GM18508 (cell line): ENCODE results near the gene LARP1B.
"Not testable (repeated sequence)": the region's sequence is repeated elsewhere in the genome, so short reads cannot be mapped to it uniquely, and the experiment has no call there.

ENCODE experiments used
- ATAC-seq: cut with Tn5 transposase; IDR thresholded peaks from one replicate; pipeline ENCODE4 v1.9.1; 2021; ENCODE audit warnings: moderate number of reproducible peaks; ENCODE audit not compliant: insufficient read depth, unreplicated experiment

The LARP1B gene

DNA sequence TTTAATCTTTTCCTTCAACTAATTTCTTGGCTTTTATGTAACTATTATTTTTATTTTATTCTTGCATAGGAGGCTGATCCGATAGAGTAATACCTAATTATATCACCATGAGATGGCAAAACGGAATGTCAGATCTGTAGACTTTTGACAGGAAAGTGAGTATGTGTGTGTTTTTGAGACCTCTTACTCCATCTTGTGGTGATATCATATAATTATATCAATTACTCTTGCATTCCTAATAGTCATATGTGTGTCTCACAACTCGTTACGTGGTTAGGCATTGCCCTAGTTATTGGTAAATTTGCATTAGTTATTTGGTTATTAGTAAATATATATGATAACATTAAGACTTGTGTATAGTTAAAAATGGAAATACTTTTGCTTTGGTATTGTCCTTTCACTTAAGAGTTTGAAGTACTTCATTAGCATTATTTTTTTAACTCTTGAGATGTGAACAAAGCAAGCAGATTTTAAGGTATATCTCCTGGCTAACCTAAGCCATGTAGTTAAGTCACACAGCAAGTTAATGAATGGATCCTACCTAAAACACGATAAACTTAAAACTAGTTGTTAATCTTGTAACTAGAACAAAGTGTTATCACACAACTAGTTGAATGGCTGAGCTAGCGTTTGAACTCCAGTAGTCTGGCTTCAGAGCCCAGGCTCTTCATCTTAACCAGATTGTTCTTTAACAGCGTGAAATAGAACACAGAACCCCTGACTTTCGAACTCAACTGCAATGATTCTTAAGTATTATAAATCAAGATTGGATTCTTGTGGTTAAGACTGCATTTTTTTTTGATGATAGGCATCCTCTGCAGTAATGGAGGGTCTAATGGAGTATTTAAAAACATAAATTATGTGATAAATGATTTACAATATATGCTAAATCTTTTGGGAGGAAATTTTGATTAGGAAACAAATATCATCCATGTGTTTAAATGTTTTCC lies 159.4 kb downstream of the LARP1B start:
- peak; percentile 61 for ATAC-seq

DNA sequence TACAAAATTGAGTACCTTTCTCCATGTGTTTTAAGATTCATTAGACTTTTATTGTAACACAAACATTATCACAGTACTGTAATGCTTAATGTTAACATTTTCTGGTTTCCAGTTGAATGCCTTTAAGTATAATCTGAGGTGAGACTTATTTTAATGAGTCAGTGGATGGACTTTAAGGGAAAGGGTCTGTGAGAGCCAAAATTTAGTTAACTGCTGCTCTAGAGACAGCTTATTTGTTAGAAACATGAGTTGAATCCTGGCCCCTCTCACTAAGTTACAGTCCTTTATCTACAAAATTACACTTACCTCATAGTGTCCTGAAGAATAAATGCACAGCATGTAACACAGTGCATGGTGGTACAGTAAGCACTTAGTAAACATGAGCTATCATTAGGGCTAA lies 160.5 kb downstream of the LARP1B start:
- no peak for ATAC-seq

DNA sequence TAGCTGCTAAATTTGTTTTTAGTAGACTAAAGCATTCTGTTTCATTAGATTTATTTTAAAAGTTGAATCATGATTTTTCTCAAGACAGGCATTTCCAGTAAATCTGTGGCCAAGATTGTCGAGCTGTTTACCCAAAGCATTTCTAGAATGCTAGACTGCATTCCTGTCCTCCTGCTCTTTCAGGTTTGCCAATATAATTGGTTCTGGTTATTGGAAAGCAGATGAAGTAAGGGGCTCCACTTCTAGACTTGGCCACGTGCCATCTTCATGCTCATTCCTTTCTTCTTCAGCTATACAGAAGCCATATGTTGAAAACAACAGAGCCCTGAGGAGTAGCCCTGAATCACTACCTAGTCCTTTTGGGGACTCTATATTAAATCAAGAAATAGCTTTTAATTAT lies 164.0 kb downstream of the LARP1B start:
- ATAC-seq = no peak

DNA sequence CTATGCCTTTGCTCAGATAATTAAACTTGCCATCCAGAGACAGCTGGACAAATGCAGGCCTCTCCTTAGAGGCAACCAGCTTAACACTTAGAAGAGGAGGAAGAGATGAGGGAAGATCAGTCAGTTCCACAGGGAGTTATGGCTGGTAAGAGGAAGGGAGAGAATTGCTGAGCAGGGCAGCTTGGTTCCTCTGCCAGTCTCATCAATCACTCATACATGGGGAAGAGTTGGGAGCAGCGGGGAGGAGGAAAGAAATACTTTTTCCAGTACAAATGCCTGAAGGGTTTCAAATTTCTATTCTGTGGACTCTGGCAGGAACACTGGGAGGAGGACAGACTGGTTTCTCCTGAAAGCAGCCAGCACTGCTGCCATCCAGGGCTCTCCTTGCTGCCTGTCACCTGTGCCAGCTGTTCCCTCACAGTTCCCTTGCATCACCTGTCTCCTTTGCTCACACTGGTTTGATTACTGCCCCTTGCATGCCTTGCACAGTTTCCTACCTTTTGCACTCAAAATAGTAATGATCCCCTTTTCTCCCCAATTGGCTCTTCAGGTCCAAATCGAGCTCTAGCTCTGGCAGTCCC lies 167.0 kb downstream of the LARP1B start:
- ATAC-seq = no peak

DNA sequence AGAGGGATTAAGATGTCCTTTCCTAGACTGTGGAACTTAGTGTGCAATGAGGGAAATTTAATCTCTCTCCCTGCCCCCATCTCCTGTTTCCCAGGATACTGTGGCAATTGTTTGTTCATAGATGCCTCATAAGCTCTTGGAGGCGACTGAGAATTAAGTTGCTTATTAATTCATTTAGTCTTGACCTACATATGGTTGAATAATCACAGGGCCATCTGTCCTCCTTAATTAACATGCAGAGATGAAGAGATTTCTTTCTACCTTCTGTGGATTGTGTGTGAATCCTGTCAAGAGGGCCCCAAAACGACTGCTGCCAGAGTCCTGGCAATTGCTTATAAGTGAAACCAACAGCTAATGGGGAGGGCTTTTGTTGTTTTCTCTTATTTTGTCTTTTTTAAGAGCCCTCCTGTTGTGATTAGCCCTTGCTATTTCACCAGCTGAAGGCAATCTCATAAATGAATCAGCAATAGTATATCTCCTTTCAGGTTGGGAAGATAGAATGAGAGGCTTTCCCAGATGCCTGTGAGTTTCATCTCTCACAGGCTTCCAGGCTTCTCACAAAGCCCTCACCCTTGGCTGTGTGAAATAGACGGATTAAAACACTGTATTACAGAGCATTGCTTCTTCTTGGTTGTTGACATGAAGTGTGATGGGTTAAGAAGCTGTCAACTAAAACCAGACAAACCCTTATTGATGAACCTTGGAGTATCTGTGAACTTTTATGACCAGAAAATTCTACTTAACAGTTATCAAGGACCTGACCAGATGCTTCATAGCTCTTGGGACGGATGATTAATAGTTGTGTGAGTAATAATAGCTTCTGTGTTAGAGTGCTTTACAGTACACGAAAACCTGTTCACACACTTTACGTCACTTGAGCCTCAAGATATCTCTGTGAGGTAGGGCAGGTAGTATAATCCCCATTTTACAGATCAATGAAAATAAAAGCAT lies 168.0 kb downstream of the LARP1B start:
- no peak for ATAC-seq

DNA sequence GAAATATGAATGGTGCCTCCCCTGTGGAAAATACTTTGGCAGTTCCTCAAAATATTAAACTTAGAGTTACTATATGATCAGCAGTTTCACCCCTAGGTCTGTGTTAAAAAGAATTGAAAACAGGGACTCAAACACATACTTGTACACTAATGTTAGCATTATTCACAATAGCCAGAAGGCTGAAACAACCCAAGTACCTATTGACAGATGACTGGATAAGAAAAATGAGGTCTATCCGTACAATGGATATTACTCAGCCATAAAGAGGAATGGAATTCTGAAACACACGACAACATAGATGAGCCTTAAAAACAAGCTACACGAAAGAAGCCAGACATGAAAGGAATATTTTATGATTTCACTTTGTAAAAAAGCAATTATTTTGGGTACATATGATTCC lies 171.6 kb downstream of the LARP1B start:
- no peak for ATAC-seq

DNA sequence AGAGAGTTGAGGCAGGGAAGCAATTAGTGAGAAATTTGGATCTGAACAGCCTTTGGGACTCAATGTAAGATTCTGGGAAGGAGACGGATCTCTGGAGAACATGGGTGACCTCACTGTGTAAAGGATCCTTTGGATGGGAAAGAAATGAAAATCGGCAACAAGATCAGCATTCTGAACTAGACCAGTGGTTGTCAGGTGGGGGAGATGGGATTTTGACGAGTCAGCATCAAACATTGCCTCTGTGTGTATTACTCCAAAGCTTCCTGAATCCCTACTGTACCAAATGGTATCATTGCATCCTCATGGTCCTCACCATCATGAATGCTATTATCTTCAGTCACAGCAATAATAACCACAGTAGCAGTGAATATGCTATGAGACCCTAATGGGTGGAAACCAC lies 173.7 kb downstream of the LARP1B start:
- no peak for ATAC-seq

DNA sequence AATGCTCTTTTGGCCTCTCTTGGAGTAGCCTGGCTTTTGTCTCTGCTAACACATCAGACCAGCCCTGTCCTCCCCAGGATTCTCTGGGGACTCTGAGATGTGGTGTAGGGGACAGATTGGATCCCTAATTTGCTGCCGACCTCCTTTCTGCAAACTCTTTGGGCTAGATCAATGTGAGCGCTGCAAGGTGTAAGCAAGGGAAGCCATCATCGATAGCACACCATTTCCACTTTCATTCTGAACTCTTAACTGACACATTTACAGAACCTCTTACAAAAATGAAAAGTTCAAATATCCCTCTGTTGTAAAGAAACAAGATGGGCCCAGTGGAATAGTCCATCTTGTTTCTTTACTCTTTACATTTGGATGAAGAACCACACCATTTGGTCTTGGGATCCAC lies 179.9 kb downstream of the LARP1B start:
- no peak for ATAC-seq

DNA sequence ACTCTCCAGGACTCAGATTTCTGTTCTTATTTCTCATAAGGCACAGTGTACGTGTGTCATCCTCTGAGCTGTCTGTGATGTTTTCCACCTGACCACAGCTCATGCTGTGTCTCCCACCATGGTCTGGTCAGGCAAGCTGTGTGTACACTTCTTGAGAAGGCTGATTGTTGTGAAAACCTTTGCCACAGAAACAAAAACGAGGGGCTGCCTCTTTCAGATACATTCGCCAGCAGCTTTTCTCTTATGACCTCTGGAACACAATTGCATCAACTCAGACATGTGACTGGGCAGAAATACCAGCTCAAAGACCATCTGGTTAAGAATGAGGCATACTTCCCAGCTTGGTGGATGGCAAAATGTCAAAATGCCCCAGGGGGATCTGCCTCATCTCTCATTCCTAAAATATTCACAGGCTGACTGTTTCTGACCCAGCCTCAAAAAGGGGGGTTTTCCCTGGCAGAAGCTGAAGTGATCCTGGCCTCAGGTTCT lies 180.4 kb downstream of the LARP1B start:
- no peak for ATAC-seq

DNA sequence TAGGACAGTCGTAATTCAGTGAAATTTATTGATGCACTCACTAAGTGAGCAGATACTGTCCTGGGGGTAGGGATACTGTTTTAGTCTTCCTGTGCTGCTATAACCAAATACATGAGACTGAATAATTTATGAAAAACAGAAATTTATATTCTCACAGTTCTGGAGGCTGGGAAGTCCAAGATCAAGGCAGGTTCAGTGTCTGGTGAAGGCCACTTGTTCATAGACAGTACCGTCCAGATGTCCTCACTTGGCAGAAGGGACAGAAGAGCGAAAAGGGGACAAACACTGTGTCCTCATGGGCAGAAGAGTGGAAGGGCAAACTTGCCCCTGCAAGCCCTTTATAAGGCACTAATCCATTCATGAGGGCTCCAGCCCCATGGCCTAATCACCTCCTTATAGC lies 180.9 kb downstream of the LARP1B start:
- ATAC-seq = no peak

DNA sequence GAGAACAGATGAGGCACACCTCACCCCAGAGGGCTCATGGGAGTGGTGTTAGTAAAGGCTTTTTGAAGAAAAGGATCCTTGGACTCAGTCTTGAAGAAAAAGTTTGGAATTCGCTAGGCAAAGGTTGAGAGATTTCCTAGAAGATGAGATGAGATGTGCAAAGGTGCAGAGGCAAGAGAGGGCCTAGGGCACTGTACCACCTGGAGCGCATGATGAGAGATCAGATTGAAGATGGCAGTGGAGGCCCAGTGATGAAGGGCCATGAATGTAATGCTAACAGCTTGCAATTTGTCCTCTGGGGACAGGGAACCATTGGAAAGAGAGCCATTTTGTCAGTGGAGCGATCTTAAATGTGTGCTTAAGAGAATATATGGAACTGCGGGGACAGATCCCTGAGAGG lies 181.5 kb downstream of the LARP1B start:
- no peak for ATAC-seq

DNA sequence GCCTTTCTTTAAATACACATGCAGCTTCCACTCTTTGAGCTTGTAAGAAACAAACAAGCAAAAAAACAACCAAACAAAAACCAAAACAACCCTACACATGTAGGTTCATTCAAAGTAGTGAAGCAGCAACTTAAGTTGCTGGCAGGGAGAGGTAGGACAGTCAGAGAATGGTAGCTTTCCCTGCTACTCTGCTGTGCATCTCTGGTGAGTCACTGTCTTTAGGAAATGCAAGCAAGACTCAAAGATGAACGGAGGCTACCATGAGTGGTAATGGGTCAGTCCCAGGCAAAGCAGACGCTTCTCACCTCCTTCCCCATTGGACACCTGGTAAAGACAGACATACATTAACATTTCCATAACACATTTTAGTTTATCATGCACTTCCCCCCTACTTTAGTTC lies 183.3 kb downstream of the LARP1B start:
- no peak for ATAC-seq

DNA sequence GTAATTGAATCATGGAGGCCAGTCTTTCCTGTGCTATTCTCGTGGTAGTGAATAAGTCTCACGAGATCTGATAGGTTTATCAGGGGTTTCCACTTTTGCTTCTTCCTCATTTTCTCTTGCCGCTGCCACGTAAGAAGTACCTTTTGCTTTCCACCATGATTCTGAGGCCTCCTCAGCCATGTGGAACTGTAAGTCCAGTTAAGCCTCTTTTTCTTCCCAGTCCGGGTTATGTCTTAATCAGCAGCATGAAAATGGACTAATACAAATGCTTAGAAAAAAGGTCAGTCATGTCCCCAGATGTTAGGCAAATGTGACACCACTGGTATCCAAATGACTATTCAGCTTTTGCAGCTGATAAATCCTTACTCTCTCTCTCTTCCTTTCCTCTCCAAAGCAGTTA lies 184.3 kb downstream of the LARP1B start:
- ATAC-seq = not testable (repeated sequence)

DNA sequence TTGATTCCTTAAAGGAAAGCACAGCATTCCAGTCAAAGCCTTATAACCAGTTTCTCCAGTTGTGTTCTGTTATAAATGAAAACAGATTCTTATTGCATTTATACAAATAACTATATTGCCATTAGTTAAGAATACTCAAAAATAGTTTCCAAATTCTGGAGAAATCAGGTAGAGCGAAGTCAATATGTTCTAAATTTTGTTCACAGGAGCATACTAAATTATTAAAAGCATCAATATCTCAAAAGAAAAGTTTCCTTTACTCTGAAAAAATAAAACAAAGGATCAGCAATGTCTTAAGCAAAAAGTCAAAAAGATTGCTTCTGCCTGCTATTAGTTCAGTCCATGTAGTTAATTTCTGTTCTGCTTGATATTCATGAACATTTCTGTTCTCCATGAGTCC lies 186.8 kb downstream of the LARP1B start:
- ATAC-seq = no peak

DNA sequence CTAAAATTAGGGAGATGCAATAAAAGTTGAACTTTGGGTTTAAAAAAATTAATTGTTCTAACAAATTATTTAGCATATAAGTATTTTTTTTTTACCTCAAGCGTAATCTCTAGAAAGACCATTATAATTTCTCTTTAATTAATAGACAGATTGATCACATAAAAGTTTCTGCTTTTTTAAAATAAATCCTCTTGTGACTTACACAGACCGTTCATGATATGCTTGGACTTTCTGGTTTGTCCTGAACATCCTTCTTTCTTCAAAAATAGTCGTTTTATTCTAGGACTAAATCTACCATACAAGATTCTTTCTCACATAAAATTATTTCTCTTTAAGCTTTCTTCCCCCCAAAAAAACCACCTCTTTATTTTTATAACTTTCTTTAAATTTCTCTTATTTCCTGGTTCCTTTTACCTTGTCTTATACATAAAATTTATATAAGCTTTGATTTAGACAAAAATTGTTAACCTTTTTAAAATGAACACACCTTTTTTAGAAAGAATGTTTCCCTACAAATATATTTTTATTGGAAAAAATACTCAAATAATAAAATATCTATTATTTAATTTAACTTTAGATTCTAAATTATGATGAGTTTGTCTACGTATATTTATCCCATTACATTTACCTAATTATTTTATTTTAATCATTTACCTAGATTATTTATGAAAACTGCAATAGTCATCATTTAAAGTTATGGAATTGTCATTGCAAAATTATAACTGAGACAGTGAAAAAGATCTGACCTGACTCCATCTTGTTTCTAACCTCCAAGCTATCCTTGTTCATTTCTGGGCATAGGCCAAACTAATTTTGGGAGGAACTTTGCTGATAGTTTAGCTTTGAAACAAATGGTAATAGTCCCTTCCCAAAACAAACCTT lies 188.9 kb downstream of the LARP1B start:
- no peak for ATAC-seq

DNA sequence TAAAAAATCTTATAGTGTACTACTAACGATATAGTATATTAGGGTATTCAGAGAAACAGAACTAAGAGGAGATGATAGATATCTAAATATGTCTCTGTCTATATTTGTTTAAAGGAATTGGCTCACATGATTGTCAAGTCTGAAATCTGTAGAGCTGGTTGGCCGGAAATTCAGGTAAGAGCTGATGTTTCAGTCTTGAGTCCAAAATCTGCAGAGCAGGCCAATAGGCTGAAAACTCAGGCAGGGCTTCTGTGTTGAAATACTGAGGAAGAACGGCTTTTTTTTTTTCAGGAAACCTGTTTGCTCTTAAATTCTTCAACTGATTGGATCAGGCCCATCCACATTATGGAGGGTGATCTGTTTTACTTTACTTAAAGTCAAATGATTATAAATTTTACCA lies 194.8 kb downstream of the LARP1B start:
- no peak for ATAC-seq

DNA sequence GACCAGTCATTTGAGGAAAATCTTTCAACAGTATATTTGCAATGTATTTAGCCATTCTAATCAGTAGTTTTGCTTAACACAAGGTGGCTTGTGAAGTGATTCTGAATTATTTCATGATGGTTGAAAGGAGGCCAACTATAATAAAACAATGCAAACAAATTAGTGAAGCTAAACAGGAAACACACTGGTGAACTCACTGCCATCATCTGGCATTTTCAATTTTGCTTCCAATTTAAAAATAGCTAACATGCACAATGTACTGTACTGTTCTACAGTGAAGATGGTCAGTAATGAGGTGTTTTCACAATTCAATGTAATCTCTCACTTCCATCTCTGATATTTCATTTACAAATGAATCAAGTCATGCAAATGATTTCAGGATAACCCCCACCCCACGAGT lies 195.4 kb downstream of the LARP1B start:
- no peak for ATAC-seq

DNA sequence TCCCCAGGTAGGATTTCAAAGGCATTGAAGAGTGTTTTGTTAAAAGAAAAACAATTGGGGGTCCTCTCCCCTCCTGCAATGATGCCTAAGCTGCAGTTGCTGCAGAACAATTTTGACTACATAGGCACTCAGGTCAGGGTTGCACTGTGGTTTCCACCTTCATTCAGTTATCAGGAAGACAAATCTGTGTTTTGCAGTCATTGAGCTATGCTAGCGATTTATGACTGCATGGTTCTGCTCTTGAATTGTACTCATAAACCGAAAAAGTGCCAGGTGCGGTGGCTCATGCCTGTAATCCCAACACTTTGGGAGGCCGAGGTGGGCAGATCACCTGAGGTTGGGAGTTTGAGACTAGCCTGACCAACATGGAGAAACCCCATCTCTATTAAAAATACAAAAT lies 197.1 kb downstream of the LARP1B start:
- ATAC-seq = not testable (repeated sequence)

DNA sequence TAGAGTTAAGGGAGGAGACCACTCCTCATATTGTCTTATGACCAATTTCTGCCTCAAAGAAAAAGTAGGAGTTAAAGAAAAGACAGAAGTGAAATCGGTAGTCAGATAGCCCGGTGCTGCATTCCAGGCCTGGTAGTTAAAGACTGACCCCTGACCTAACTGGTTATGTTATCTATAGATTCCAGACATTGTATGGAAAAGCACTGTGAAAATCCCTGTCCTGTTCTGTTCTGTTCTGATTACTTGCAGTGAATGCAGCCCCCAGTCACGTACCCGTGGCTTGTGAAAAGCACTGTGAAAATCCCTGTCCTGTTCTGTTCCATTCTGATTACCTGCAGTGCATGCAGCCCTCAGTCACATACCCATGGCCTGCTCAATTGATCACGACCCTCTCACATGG lies 198.8 kb downstream of the LARP1B start:
- not testable (repeated sequence) for ATAC-seq
